ENCODE results near the gene POLR3G.

Gene POLR3G

DNA sequence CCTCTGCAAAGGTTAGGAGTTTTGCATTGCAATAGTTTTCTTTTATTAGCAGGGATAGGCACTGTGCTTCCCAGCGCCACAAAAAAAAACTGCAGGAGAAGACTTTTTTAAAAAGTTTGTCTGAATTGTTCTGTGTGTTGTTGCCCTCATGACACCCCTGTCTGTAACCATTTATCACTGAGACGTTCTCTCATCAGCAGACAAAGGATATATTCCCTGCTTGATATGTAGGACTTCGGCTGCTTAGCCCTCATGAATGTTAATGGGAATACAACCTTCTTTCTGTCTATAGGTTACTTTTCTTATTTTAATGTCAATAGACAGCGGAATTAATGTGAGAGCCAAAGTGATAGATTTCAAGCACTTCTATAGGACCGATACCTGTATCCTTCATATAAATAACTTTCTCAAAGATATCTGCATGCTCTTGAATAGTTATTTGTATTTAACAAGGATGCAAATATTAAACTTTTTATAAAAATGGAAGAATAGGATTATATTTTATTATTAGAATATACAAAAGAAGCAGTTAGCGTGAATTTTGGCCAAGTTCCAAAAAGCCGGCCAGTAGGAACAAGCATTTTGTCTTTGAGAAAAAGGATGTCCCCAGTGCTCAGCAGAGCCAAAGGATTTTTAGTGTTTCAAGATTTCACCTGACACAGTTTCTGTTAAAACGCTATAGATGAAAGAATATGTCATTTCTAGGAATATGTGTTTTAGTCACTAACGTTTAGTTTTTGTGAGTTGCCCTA is 56.2 kb downstream of the POLR3G start:
- DNase-seq (ENCODE audit: low read depth, low spot score): no peak
- peak overlapping the region; percentile 84 for H3K9ac ChIP-seq (ENCODE audit: insufficient read length)
- peak overlapping the region; percentile 69; the same call in 1 of the 2 replicates for H3K27ac ChIP-seq
- peak overlapping the region; percentile 100 for H3K4me3 ChIP-seq
- H3K36me3 ChIP-seq (ENCODE audit: insufficient read depth, low read length): no peaks in the 10 kb centered on the region
- H3K9me3 ChIP-seq (ENCODE audit: low read depth, low read length): no peaks in the 10 kb centered on the region
- no peak for TF ChIP-seq FOXP2 (optimal IDR thresholded peaks at IDR 0.05; ENCODE audit: control extremely low read depth, extremely low read length, insufficient read depth)
- TF ChIP-seq POLR2AphosphoS5 (IDR thresholded peaks at IDR 0.05; ENCODE audit: borderline replicate concordance, low read depth, low read length): no peak
- TF ChIP-seq EZH2 (IDR thresholded peaks at IDR 0.05): no peak

DNA sequence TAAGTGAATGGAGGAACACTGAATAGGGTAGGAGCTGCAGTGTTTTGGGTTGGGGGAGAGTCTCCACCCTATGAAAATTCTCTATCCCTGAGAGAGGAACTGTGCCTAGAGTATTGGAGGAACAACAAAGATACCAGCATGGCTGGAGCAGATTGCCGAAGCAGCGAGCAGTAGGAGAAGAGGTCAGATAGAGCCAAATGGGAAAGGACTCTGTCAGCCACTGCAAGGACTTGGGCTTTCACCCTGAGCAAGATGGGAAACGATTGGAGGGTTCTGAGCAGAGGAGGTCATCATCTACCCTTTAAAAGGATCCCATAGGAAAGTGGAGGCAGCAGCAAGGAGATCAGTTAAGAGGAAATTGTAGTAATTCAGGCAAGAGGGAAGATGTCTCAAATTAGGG is 59.1 kb downstream of the POLR3G start:
- no peak overlapping the region for H3K27ac ChIP-seq
- H3K36me3 ChIP-seq (ENCODE audit: insufficient read depth, low read length): no peaks in the 10 kb centered on the region
- DNase-seq (ENCODE audit: low read depth, low spot score): no peak
- no peak overlapping the region for H3K4me3 ChIP-seq
- H3K9ac ChIP-seq (ENCODE audit: insufficient read length): no peak overlapping the region
- no peak for TF ChIP-seq EZH2 (IDR thresholded peaks at IDR 0.05)
- TF ChIP-seq FOXP2 (optimal IDR thresholded peaks at IDR 0.05; ENCODE audit: control extremely low read depth, extremely low read length, insufficient read depth): no peak
- no peaks in the 10 kb centered on the region for H3K9me3 ChIP-seq (ENCODE audit: low read depth, low read length)

DNA sequence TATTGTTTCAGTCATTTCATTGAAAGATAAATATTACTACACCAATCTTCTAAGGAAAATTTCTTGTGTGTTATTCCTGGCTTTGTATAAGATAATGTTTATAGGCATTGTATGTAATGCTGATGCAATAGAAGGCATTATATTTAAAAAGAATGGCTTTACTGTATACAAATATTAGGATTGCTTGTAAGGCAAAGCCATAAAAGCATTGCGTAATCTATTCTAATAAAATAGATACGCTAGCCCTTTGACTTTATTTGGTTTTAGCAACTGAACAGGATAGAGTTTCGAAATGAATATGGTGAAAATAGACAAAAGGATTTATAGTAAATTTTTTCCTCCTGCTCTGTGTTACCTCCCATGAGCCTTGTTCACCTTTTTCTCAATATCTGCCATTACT is 60.3 kb downstream of the POLR3G start:
- H3K27ac ChIP-seq: no peak overlapping the region
- no peak overlapping the region for H3K4me3 ChIP-seq
- H3K9ac ChIP-seq (ENCODE audit: insufficient read length): no peak overlapping the region
- H3K9me3 ChIP-seq (ENCODE audit: low read depth, low read length): no peaks in the 10 kb centered on the region
- TF ChIP-seq EZH2 (IDR thresholded peaks at IDR 0.05) (no peak), FOXP2 (optimal IDR thresholded peaks at IDR 0.05; ENCODE audit: control extremely low read depth, extremely low read length, insufficient read depth) (no peak), POLR2AphosphoS5 (IDR thresholded peaks at IDR 0.05; ENCODE audit: borderline replicate concordance, low read depth, low read length) (no peak)
- no peak for DNase-seq (ENCODE audit: low read depth, low spot score)
- no peaks in the 10 kb centered on the region for H3K36me3 ChIP-seq (ENCODE audit: insufficient read depth, low read length)

DNA sequence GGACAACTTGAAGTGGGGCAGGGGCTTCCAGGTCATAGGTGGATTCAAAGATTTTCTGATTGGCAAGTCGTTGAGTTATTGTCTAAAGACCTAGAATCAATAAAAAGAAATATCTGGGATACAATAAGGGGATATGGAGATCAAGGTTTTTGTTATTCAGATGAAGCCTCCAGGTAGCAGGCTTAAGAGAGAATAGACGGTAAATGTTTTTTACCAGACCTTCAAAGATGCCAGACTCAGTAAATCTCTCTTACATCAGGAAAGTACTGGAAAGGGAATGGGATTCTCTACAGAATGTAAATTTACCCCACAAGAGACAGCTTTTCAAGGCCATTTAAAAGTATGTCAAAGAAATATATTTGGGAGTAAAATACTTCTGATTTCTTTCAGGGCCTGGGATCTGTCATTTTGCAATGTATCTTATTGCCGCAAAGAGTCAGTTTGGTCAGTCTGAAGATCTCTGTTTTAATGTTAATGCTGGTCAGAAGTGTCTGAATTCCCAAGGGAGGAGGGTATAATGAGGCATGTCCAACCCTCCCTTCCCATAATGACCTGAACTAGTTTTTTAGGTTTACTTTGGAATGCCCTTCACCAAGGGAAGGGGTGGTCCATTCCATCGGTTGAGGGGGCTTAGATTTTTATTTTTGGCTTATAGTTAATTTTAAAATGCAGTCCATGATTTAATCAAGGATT is 68.3 kb downstream of the POLR3G start:
- Histone ChIP-seq H3K9me3 (ENCODE audit: low read depth, low read length) (no peaks in the 10 kb centered on the region), H3K36me3 (ENCODE audit: insufficient read depth, low read length) (no peaks in the 10 kb centered on the region), H3K27ac (no peak overlapping the region), H3K9ac (ENCODE audit: insufficient read length) (no peak overlapping the region), H3K4me3 (no peak overlapping the region)
- no peak for DNase-seq (ENCODE audit: low read depth, low spot score)
- TF ChIP-seq FOXP2 (optimal IDR thresholded peaks at IDR 0.05; ENCODE audit: control extremely low read depth, extremely low read length, insufficient read depth): no peak
- no peak for TF ChIP-seq EZH2 (IDR thresholded peaks at IDR 0.05)
- no peak for TF ChIP-seq POLR2AphosphoS5 (IDR thresholded peaks at IDR 0.05; ENCODE audit: borderline replicate concordance, low read depth, low read length)

DNA sequence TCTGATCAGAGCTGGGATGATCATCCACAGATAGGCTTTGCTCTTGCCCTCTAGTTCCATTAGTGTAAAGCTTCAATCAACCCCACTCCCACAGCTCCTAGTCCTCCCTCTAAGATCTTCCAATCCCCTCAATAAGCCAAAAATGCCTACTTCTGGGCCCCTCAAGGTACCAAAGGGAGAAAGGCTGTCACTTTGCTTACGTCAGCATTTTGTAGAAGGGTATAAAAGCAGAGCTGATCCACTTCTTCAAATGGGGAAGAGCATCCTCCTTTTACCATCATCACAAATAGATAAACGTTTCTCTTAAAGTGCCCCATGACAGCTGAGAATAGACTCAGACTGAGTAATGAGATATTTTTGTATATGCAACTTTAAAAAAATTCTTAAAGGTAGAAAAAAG is 70.8 kb downstream of the POLR3G start:
- Histone ChIP-seq H3K9ac (ENCODE audit: insufficient read length) (peak overlapping the region; percentile 22), H3K27ac (peak overlapping the region; percentile 100), H3K4me3 (no peak overlapping the region), H3K36me3 (ENCODE audit: insufficient read depth, low read length) (no peaks in the 10 kb centered on the region), H3K9me3 (ENCODE audit: low read depth, low read length) (no peaks in the 10 kb centered on the region)
- TF ChIP-seq FOXP2 (optimal IDR thresholded peaks at IDR 0.05; ENCODE audit: control extremely low read depth, extremely low read length, insufficient read depth) (no peak), EZH2 (IDR thresholded peaks at IDR 0.05) (no peak), POLR2AphosphoS5 (IDR thresholded peaks at IDR 0.05; ENCODE audit: borderline replicate concordance, low read depth, low read length) (no peak)
- DNase-seq (ENCODE audit: low read depth, low spot score): no peak

DNA sequence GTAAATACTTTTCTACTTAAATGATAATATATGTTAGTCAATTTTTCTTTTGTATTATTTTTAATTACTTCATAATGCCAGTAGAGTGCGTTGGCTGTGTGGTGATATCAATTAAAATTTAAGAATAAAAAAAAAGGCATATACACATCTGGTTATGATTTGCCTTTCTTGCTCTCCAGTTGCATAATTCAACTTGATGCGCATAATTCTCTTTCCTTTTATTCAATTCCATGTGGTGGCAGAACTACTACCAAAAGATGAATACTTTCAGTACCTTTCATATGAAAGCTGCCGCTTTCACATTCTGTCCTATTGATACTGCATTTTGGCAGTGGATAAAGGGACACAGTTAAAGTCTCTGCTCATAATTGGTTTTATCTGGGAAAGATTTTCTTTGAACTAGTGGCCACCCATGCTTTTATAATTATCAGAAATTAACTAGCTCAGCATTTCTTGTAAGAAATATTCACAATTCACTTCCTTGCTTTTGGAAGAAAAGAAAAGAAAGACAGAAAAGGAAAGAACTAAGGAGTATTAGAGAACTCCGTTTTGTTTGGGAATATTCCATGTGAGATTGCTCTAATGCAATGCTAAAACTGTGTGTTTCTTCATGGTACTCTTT is 71.7 kb downstream of the POLR3G start:
- H3K36me3 ChIP-seq (ENCODE audit: insufficient read depth, low read length): no peaks in the 10 kb centered on the region
- peak overlapping the region; percentile 79 for H3K9ac ChIP-seq (ENCODE audit: insufficient read length)
- peak overlapping the region; percentile 74 for H3K4me3 ChIP-seq
- TF ChIP-seq FOXP2 (optimal IDR thresholded peaks at IDR 0.05; ENCODE audit: control extremely low read depth, extremely low read length, insufficient read depth): no peak
- no peak for TF ChIP-seq EZH2 (IDR thresholded peaks at IDR 0.05)
- peak; percentile 30; the same call in 1 of the 2 replicates for TF ChIP-seq POLR2AphosphoS5 (IDR thresholded peaks at IDR 0.05; ENCODE audit: borderline replicate concordance, low read depth, low read length)
- peak; percentile 84 for DNase-seq (ENCODE audit: low read depth, low spot score)
- peak overlapping the region; percentile 100 for H3K27ac ChIP-seq
- no peaks in the 10 kb centered on the region for H3K9me3 ChIP-seq (ENCODE audit: low read depth, low read length)

DNA sequence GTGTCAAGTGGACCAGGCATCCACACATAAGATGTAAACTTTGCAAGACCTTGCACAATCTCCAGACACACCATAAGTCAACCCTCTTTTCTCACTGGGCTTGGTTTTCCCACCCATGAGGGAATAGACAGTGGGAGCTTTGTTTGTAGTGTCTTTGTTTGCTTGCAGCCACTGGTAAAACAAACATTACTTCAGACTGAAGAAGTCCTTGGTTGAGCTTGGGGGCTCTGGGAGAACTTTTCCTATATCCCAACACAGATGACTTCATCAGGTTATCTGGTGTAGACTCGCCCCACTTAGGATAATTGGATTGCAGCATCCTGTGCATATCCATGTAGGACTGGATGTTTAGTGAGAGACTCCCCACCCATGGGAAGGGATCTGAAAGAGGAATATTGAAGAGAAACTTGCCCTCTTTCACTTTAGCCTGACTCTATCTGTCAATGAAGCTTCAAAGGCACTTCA is 72.4 kb downstream of the POLR3G start:
- Histone ChIP-seq H3K4me3 (peak overlapping the region; percentile 74), H3K9ac (ENCODE audit: insufficient read length) (peak overlapping the region; percentile 79), H3K9me3 (ENCODE audit: low read depth, low read length) (no peaks in the 10 kb centered on the region), H3K36me3 (ENCODE audit: insufficient read depth, low read length) (no peaks in the 10 kb centered on the region), H3K27ac (peak overlapping the region; percentile 100)
- TF ChIP-seq POLR2AphosphoS5 (IDR thresholded peaks at IDR 0.05; ENCODE audit: borderline replicate concordance, low read depth, low read length) (no peak), EZH2 (IDR thresholded peaks at IDR 0.05) (no peak), FOXP2 (optimal IDR thresholded peaks at IDR 0.05; ENCODE audit: control extremely low read depth, extremely low read length, insufficient read depth) (no peak)
- peak; percentile 14 for DNase-seq (ENCODE audit: low read depth, low spot score)

DNA sequence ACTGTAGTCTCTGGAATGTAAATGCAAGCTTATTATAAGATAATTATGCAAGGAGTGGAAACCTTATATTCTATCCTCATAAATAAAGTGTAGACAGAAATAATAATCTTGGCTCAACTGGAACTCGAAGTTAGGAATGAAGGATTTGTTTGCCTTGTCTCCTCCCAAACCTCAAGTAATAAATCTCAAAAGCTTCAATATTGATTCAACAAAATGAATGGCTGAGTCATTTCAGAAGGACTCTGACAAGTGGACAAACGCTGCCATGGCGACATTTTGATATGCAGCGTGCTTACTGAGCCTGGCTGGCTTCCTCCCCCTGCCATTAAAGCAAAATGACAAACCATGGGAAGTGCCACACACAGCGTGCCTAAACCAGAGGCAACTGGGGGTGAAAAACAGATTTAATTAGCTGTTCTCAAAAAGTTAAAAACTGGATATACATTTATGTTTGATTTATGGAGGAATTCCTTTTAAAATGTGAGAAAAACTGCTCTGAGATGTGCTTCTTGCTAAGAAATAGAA is 73.5 kb downstream of the POLR3G start:
- peak overlapping the region; percentile 100 for H3K27ac ChIP-seq
- H3K9me3 ChIP-seq (ENCODE audit: low read depth, low read length): no peaks in the 10 kb centered on the region
- peak overlapping the region; percentile 65 for H3K9ac ChIP-seq (ENCODE audit: insufficient read length)
- H3K4me3 ChIP-seq: peak overlapping the region; percentile 74
- DNase-seq (ENCODE audit: low read depth, low spot score): peak; percentile 39
- TF ChIP-seq EZH2 (IDR thresholded peaks at IDR 0.05): no peak
- TF ChIP-seq POLR2AphosphoS5 (IDR thresholded peaks at IDR 0.05; ENCODE audit: borderline replicate concordance, low read depth, low read length): no peak
- TF ChIP-seq FOXP2 (optimal IDR thresholded peaks at IDR 0.05; ENCODE audit: control extremely low read depth, extremely low read length, insufficient read depth): no peak
- no peaks in the 10 kb centered on the region for H3K36me3 ChIP-seq (ENCODE audit: insufficient read depth, low read length)

Measured in SK-N-MC (cell line).